ENCODE data around the gene PSMA1.

DNA sequence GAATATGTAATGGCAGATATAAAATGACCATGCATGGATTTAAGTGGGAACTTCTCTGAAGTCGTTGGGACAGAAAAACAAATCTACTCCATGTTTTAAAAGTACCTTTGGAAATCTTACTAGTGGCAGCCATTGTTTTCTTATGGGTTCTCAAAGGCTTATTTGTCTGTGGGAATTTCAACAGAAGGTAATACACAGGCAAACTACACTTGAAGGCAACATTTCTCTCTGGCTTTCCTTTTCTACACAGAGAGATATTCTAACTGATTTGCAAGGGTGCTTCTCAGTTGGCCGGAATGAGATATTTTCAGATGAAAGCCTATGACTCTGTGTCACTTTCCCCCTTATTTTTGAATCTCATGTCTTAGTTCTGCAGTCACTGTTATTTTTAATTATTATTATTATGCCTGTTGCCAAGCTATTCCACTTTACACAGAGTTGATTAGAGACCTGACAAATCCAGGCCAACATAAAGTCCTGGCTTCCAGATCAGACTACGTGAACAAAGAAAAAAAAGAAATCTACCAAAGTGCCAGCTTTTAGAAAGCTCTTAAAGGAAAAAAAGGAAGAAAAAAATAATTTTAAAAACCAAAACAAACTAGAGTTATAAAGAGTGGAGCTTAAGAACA, 18.9 kb upstream of the PSMA1 start:
- no peak for TF ChIP-seq CTCF (conservative IDR thresholded peaks at IDR 0.05)
- no peak for TF ChIP-seq EZH2 (IDR thresholded peaks at IDR 0.05; ENCODE audit: low read depth)

Data from PC-9 (cell line).